Liver (tissue), 3 donors: ENCODE results near the gene C1orf21.

Experiments
- CTCF ChIP-seq: fragments of 150-350 bp; IDR thresholded peaks from 2 replicates; pipeline ENCODE4 v1.5.1; 2017; ENCODE audit warnings: improper control_type of control experiment, low read depth, low read length; ENCODE audit not compliant: missing input control
- EGR1 ChIP-seq, 2 donors: IDR thresholded peaks; 2 replicates each; pipeline ENCODE4 v1.6.1; 2016 to 2018; ENCODE audit warnings: antibody characterized with exemption in 2 of 2, low read depth in 2 of 2
- HNF4A ChIP-seq, 2 donors: conservative IDR thresholded peaks; 2 replicates each; pipeline ENCODE4 v1.6.1; 2016; ENCODE audit warnings: antibody characterized with exemption in 2 of 2, mild to moderate bottlenecking in 2 of 2
- JUND ChIP-seq, 2 donors: IDR thresholded peaks; 2 replicates each; pipeline ENCODE4 v1.6.1; 2016; ENCODE audit warnings: antibody characterized with exemption in 2 of 2
- RAD21 ChIP-seq, 2 donors: IDR thresholded peaks; 2 replicates each; pipeline ENCODE4 v1.6.1; 2016; ENCODE audit warnings: antibody characterized with exemption in 2 of 2, mild to moderate bottlenecking in 2 of 2
- REST ChIP-seq: IDR thresholded peaks from 2 replicates; pipeline ENCODE4 v1.6.1; 2016; ENCODE audit warnings: antibody characterized with exemption, mild to moderate bottlenecking
- YY1 ChIP-seq: IDR thresholded peaks from 2 replicates; pipeline ENCODE4 v1.6.1; 2016; ENCODE audit warnings: antibody characterized with exemption, mild to moderate bottlenecking
- ZBTB33 ChIP-seq: IDR thresholded peaks from 2 replicates; pipeline ENCODE4 v1.6.1; 2016; ENCODE audit warnings: antibody characterized with exemption
- donor health status: healthy.
- donor health status: healthy.

- TF ChIP-seq CTCF: no peak
- TF ChIP-seq ZBTB33: no peak
- TF ChIP-seq HNF4A (conservative IDR thresholded peaks at IDR 0.05): no peak
- TF ChIP-seq YY1: no peak
- no peak for TF ChIP-seq RAD21 (IDR thresholded peaks at IDR 0.05)
- no peak for TF ChIP-seq JUND (IDR thresholded peaks at IDR 0.05)
- no peak for TF ChIP-seq REST
- TF ChIP-seq EGR1 (IDR thresholded peaks at IDR 0.05; ENCODE audit: low read depth in 2 of 2): no peak
Measured at GRCh38 chr1:184403961-184404726, 17.3 kb downstream of the C1orf21 start.
